SK-N-SH treated with all-trans-retinoic acid at 6 μM for 48 hours (cell line): ENCODE measurements around the gene DNAH8.

Source experiments
- ATAC-seq: fragments of 200-7000 bp; cut with Tn5 transposase; 3 replicates; pipeline ENCODE4 v1.9.1; 2020; ENCODE audit warnings: mild to moderate bottlenecking, moderate library complexity
- ARNTL ChIP-seq: fragments of 450-650 bp; formaldehyde crosslinking; IDR thresholded peaks from 2 replicates; pipeline ENCODE4 v1.5.0; 2020; ENCODE audit warnings: low read depth, mild to moderate bottlenecking, moderate library complexity, borderline replicate concordance
- BACH2 ChIP-seq: fragments of 250-450 bp; sonication (Bioruptor Pico); IDR thresholded peaks from 2 replicates; pipeline ENCODE4 v1.9.0; 2021; ENCODE audit warnings: mild to moderate bottlenecking, borderline replicate concordance
- CSDC2 ChIP-seq: fragments of 250-450 bp; sonication (Bioruptor Pico); IDR thresholded peaks from 2 replicates; pipeline ENCODE4 v1.5.0; 2020; ENCODE audit warnings: mild to moderate bottlenecking, moderate library complexity
- ESRRG ChIP-seq: fragments of 250-450 bp; sonication (Bioruptor Pico); IDR thresholded peaks from 2 replicates; pipeline ENCODE4 v1.6.1; 2021; ENCODE audit warnings: mild to moderate bottlenecking
- GLIS3 ChIP-seq: fragments of 250-450 bp; sonication (Bioruptor Pico); IDR thresholded peaks from 2 replicates; pipeline ENCODE4 v1.5.0; 2020; ENCODE audit warnings: mild to moderate bottlenecking, moderate library complexity
- ISL1 ChIP-seq: fragments of 250-450 bp; sonication (Bioruptor Pico); IDR thresholded peaks from 2 replicates; pipeline ENCODE4 v2.1.2; 2022; ENCODE audit warnings: mild to moderate bottlenecking, moderate library complexity
- OSR1 ChIP-seq: fragments of 250-450 bp; sonication (Bioruptor Pico); IDR thresholded peaks from 2 replicates; pipeline ENCODE4 v1.8.0; 2022; ENCODE audit warnings: moderate library complexity, mild to moderate bottlenecking, inconsistent platforms
- RARB ChIP-seq: fragments of 250-450 bp; sonication (Bioruptor Pico); IDR thresholded peaks from 2 replicates; pipeline ENCODE4 v1.8.0; 2021; ENCODE audit warnings: mild to moderate bottlenecking, moderate library complexity
- SNAI2 ChIP-seq: fragments of 250-450 bp; sonication (Bioruptor Pico); IDR thresholded peaks from 2 replicates; pipeline ENCODE4 v1.5.0; 2020; ENCODE audit warnings: mild to moderate bottlenecking, moderate library complexity
- TOX ChIP-seq: fragments of 250-450 bp; sonication (Bioruptor Pico); IDR thresholded peaks from 2 replicates; pipeline ENCODE4 v1.8.0; 2021; ENCODE audit warnings: mild to moderate bottlenecking, moderate library complexity, borderline replicate concordance
- ZC3H10 ChIP-seq: fragments of 250-450 bp; sonication (Bioruptor Pico); IDR thresholded peaks from 2 replicates; pipeline ENCODE4 v1.5.1; 2021; ENCODE audit warnings: mild to moderate bottlenecking, moderate library complexity
- ZFP30 ChIP-seq: fragments of 450-650 bp; formaldehyde crosslinking; IDR thresholded peaks from 2 replicates; pipeline ENCODE4 v1.5.0; 2022; ENCODE audit warnings: mild to moderate bottlenecking, moderate library complexity
- ZNF565 ChIP-seq: fragments of 450-650 bp; formaldehyde crosslinking; conservative IDR thresholded peaks from 2 replicates; pipeline ENCODE4 v1.5.0; 2020; ENCODE audit warnings: low read depth, mild to moderate bottlenecking, moderate library complexity
- ZNF70 ChIP-seq: fragments of 450-650 bp; formaldehyde crosslinking; IDR thresholded peaks from 2 replicates; pipeline ENCODE4 v1.5.0; 2020; ENCODE audit warnings: mild to moderate bottlenecking, moderate library complexity
- TF ChIP-seq, protein P1 (sequence below): fragments of 250-450 bp; sonication (Bioruptor Pico); IDR thresholded peaks from 2 replicates; pipeline ENCODE4 v1.8.0; 2021; ENCODE audit warnings: low read depth, mild to moderate bottlenecking, moderate library complexity, borderline replicate concordance
- TF ChIP-seq, protein P2 (sequence below): fragments of 250-450 bp; sonication (Bioruptor Pico); IDR thresholded peaks from 2 replicates; pipeline ENCODE4 v1.5.0; 2020; ENCODE audit warnings: mild to moderate bottlenecking, moderate library complexity
- TF ChIP-seq, protein P3 (sequence below): fragments of 250-450 bp; sonication (Bioruptor Pico); IDR thresholded peaks from 2 replicates; pipeline ENCODE4 v1.8.0; 2020; ENCODE audit warnings: mild to moderate bottlenecking, moderate library complexity, borderline replicate concordance
- TF ChIP-seq, protein P4 (sequence below): fragments of 250-450 bp; sonication (Bioruptor Pico); IDR thresholded peaks from 2 replicates; pipeline ENCODE4 v1.5.1; 2021; ENCODE audit warnings: mild to moderate bottlenecking, moderate library complexity

DNAH8 gene

DNA sequence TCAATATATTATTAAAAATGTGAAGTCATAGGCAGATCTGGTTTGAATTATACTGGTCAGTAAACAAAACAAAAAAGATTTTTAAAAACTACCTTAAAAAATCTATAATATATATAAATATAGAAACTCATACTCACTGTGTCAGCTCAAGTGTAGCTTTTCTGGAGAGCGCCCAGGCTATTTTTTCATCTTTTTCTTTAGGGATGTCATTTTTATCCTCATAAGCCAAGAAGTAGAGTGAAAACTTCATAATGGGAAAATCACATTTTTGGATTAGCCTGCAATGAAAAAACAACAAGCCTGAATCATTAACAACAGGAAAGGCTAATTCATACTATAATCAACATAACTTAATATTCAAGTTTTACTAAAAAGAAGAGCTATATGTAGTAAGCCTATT, 30.9 kb upstream of the DNAH8 start:
- ATAC-seq, result no peak

DNA sequence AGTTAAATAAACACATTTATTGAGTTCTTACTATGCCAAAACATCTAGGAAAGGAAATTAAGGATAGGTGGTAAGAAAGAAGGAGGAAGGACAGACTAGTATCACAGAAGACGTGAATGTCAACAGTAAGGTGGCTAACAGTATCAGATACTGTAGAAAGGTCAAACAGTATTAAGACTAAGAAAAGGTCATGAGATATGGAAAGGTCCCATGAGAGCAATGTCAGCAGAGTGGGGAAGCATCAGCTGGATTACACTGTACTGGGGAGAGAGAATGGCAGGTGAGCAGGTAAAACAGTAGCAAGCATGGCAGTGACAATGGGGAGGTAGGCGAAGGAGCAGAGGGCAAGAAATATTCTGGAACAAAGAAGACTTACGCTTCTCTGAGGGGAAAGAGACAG, 30.2 kb upstream of the DNAH8 start:
- no peak for ATAC-seq
- TF ChIP-seq ZC3H10 (CRISPR knock-in tag), result no peak
- no peak for TF ChIP-seq ISL1 (CRISPR knock-in tag)
- TF ChIP-seq RARB (CRISPR knock-in tag), result no peak
- TF ChIP-seq TOX (CRISPR knock-in tag), result no peak
- no peak for TF ChIP-seq CSDC2 (CRISPR knock-in tag)
- TF ChIP-seq OSR1 (CRISPR knock-in tag), result no peak
- no peak for TF ChIP-seq ZFP30 (CRISPR knock-in tag)
- TF ChIP-seq BACH2 (CRISPR knock-in tag), result no peak

More for the DNA sequence above, 30.9 kb upstream of the DNAH8 start:
- TF ChIP-seq ISL1 (CRISPR knock-in tag) (no peak), ZNF565 (CRISPR knock-in tag) (no peak), GLIS3 (CRISPR knock-in tag) (no peak), RARB (CRISPR knock-in tag) (no peak), ARNTL (CRISPR knock-in tag) (no peak), ESRRG (CRISPR knock-in tag) (no peak), TOX (CRISPR knock-in tag) (no peak), OSR1 (CRISPR knock-in tag) (no peak)
- TF ChIP-seq, protein P1, sequence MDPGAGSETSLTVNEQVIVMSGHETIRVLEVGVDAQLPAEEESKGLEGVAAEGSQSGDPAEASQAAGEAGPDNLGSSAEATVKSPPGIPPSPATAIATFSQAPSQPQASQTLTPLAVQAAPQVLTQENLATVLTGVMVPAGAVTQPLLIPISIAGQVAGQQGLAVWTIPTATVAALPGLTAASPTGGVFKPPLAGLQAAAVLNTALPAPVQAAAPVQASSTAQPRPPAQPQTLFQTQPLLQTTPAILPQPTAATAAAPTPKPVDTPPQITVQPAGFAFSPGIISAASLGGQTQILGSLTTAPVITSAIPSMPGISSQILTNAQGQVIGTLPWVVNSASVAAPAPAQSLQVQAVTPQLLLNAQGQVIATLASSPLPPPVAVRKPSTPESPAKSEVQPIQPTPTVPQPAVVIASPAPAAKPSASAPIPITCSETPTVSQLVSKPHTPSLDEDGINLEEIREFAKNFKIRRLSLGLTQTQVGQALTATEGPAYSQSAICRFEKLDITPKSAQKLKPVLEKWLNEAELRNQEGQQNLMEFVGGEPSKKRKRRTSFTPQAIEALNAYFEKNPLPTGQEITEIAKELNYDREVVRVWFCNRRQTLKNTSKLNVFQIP, result no peak
- TF ChIP-seq, protein P2, sequence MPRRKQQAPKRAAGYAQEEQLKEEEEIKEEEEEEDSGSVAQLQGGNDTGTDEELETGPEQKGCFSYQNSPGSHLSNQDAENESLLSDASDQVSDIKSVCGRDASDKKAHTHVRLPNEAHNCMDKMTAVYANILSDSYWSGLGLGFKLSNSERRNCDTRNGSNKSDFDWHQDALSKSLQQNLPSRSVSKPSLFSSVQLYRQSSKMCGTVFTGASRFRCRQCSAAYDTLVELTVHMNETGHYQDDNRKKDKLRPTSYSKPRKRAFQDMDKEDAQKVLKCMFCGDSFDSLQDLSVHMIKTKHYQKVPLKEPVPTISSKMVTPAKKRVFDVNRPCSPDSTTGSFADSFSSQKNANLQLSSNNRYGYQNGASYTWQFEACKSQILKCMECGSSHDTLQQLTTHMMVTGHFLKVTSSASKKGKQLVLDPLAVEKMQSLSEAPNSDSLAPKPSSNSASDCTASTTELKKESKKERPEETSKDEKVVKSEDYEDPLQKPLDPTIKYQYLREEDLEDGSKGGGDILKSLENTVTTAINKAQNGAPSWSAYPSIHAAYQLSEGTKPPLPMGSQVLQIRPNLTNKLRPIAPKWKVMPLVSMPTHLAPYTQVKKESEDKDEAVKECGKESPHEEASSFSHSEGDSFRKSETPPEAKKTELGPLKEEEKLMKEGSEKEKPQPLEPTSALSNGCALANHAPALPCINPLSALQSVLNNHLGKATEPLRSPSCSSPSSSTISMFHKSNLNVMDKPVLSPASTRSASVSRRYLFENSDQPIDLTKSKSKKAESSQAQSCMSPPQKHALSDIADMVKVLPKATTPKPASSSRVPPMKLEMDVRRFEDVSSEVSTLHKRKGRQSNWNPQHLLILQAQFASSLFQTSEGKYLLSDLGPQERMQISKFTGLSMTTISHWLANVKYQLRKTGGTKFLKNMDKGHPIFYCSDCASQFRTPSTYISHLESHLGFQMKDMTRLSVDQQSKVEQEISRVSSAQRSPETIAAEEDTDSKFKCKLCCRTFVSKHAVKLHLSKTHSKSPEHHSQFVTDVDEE (CRISPR knock-in tag), result no peak

DNA sequence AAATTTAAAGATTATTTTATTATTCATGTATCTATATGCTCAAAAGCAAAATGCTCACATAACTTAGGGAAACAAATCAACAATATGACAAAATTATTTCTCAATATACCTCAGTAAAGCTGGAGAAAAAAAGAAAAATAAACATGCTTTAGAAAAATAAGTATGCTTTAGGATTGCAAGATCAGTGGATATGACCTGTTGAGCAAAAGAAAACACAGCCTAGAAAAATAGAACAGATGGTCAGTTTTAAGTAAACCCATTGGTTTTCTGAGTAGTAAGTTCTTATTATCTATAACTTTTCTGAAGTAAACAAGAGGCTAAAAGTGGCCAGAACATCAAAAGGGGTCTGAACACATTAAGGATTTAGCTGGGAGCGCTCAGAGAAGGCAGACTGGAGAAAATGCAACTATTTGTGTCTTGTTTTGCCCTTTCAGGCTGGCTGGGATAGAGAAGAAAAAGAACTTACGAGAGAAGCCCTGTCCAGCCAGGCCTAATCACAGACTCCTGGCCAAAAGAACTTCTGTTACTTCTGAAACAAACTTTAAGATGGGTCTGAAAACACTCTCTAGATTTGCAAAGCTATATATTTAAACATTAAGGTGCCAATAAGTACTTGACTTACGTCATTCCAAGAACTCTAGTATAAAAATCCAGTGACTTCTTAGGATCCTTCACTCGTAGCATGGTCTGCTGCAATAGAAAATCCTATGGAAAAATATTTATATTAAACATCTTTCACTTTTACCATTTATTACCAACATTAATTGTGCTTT, 28.7 kb upstream of the DNAH8 start:
- ATAC-seq, result no peak

DNA sequence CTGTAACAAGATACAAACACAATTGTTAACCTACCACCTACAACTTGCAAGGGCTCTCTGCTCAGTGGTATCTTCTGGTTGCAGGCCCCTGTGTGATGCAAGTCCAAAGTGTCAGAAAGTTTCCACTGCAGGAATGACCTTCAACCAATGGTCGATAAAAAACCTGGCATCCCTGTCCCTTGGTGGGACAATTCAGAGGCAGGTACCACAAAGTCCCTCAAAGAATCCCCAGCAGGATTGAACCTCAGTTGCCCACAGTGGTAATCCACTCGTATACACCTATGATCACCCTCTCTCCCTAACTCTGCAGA, 28.1 kb upstream of the DNAH8 start:
- TF ChIP-seq ISL1 (CRISPR knock-in tag) (no peak), ZNF70 (CRISPR knock-in tag) (no peak), SNAI2 (CRISPR knock-in tag) (no peak), RARB (CRISPR knock-in tag) (no peak)
- TF ChIP-seq, protein P3, sequence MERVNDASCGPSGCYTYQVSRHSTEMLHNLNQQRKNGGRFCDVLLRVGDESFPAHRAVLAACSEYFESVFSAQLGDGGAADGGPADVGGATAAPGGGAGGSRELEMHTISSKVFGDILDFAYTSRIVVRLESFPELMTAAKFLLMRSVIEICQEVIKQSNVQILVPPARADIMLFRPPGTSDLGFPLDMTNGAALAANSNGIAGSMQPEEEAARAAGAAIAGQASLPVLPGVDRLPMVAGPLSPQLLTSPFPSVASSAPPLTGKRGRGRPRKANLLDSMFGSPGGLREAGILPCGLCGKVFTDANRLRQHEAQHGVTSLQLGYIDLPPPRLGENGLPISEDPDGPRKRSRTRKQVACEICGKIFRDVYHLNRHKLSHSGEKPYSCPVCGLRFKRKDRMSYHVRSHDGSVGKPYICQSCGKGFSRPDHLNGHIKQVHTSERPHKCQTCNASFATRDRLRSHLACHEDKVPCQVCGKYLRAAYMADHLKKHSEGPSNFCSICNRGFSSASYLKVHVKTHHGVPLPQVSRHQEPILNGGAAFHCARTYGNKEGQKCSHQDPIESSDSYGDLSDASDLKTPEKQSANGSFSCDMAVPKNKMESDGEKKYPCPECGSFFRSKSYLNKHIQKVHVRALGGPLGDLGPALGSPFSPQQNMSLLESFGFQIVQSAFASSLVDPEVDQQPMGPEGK (CRISPR knock-in tag), result no peak
- ATAC-seq, result no peak

More for the DNA sequence above, 28.7 kb upstream of the DNAH8 start:
- TF ChIP-seq, protein P4, sequence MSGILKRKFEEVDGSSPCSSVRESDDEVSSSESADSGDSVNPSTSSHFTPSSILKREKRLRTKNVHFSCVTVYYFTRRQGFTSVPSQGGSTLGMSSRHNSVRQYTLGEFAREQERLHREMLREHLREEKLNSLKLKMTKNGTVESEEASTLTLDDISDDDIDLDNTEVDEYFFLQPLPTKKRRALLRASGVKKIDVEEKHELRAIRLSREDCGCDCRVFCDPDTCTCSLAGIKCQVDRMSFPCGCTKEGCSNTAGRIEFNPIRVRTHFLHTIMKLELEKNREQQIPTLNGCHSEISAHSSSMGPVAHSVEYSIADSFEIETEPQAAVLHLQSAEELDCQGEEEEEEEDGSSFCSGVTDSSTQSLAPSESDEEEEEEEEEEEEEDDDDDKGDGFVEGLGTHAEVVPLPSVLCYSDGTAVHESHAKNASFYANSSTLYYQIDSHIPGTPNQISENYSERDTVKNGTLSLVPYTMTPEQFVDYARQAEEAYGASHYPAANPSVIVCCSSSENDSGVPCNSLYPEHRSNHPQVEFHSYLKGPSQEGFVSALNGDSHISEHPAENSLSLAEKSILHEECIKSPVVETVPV (CRISPR knock-in tag), result no peak
- TF ChIP-seq, all 23 proteins: peak for 0

DNA sequence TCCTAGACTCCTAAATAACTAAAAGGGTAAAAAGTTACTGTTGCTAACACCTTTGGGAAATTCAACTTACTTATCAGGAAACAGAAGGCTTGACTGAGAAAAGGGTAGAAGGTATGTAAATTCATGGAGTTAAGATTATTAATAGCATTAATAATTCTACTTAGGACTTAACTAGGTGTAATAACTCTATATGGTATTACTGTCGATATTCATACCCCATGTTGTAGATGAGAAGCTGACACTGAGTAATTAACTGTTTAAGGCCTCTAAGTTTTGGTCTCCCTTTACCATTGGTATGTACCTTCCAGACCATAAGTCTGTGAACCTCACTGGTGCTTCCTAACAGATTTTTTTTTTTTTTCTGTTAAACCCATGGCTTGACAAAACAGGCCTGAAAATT, 27.6 kb upstream of the DNAH8 start:
- no peak for ATAC-seq
- no peak for TF ChIP-seq ARNTL (CRISPR knock-in tag)
